Chondrocyte (in vitro differentiated cells): Measurements from ENCODE around the gene FBXO34. TPM values are rescaled to one million over a fixed set of nuclear protein-coding genes. Genes with fewer than 3 reads are reported as not detected.

Source experiments
- DNase-seq: peaks from one replicate; pipeline ENCODE4 v3.0.0; 2021; ENCODE audit warnings: mixed read lengths, low spot score
- H3K27ac Mint-ChIP-seq: one replicate; pipeline ENCODE4 v1.8.0; 2021; ENCODE audit warnings: mild to moderate bottlenecking, moderate library complexity, mixed read lengths; ENCODE audit not compliant: unreplicated experiment
- H3K27me3 Mint-ChIP-seq: 2 replicates; pipeline ENCODE4 v1.8.0; 2021; ENCODE audit warnings: low read depth, mixed read lengths
- H3K36me3 Mint-ChIP-seq: 2 replicates; pipeline ENCODE4 v1.8.0; 2021; ENCODE audit warnings: low read depth, mixed read lengths
- H3K4me1 Mint-ChIP-seq: 2 replicates; pipeline ENCODE4 v1.8.0; 2021; ENCODE audit warnings: low read depth, mild to moderate bottlenecking, mixed read lengths
- H3K4me3 Mint-ChIP-seq: one replicate; pipeline ENCODE4 v1.8.0; 2021; ENCODE audit warnings: mild to moderate bottlenecking, moderate library complexity, mixed read lengths; ENCODE audit not compliant: unreplicated experiment
- H3K9me3 Mint-ChIP-seq: 2 replicates; pipeline ENCODE4 v1.8.0; 2021; ENCODE audit warnings: low read depth, mixed read lengths
- CTCF ChIP-seq: fragments of 200-600 bp; sonication (generic); IDR thresholded peaks from 2 replicates; pipeline ENCODE4 v1.5.0; 2021; ENCODE audit warnings: antibody characterized with exemption, mild to moderate bottlenecking, moderate library complexity
- total RNA-seq: library from RNA; stranded (reverse); gene quantifications from 3 replicates; pipeline ENCODE4 v1.2.1, GENCODE V29; 2021

The FBXO34 gene
- total RNA-seq, 1 donor from 2014 or later, result 18.9 TPM

- H3K27me3 Mint-ChIP-seq, result no peaks in the 10 kb centered on the region
Measured at GRCh38 chr14:55347748-55348147, 76.5 kb downstream of the FBXO34 start.

DNA sequence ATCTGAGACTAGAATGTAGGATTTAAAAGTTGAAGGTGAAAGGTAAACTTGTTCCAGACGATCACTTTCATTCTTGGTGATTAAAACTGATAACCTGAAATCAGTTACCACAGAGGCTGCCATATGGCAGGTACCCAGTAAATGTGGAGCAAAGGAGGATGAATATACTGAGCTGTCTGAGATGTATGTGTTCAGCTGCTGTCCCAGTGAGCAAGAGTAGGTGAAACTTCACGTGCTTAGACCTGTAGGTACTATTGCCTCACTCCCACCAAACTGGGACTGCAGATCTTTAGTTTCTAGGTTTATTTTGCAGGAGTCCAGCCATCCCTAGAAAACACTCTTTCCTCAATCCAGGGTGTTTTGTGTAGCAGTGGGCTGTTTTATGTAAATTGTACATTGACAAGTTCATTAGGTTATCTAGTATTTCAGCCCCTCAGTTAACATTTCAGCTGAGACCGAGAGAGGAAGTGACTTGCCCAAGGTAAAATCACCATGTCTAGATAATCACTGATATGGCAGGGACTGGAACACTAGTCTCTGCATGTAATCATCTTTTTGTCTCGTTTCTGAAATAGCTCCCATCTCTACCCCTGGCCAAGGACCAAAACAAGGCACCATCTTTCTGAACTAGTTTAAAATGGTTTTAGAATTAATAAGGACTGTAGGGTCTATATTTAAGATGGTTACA lies 77.7 kb downstream of the FBXO34 start:
- H3K9me3 Mint-ChIP-seq, result no peaks in the 10 kb centered on the region
- no peak for TF ChIP-seq CTCF
- DNase-seq, result no peak
- H3K4me3 Mint-ChIP-seq, result no peak overlapping the region
- H3K27ac Mint-ChIP-seq, result no peak overlapping the region
- no peaks in the 10 kb centered on the region for H3K27me3 Mint-ChIP-seq
- H3K4me1 Mint-ChIP-seq, result peaks cover 9% of the 10 kb centered on the region
- peaks cover 3% of the 10 kb centered on the region for H3K36me3 Mint-ChIP-seq

More at GRCh38 chr14:55347748-55348147, 76.5 kb downstream of the FBXO34 start:
- DNase-seq, result no peak
- Mint-ChIP-seq H3K9me3 (no peaks in the 10 kb centered on the region), H3K4me1 (peaks cover 9% of the 10 kb centered on the region), H3K36me3 (peaks cover 3% of the 10 kb centered on the region), H3K4me3 (no peak overlapping the region), H3K27ac (no peak overlapping the region)
- no peak for TF ChIP-seq CTCF

- H3K9me3 Mint-ChIP-seq, result no peaks in the 10 kb centered on the region
- DNase-seq, result no peak
- no peak overlapping the region for H3K4me3 Mint-ChIP-seq
- H3K27me3 Mint-ChIP-seq, result no peaks in the 10 kb centered on the region
- H3K4me1 Mint-ChIP-seq, result peaks cover 4% of the 10 kb centered on the region
- no peak for TF ChIP-seq CTCF
- H3K36me3 Mint-ChIP-seq, result peaks cover 3% of the 10 kb centered on the region
- H3K27ac Mint-ChIP-seq, result no peak overlapping the region
Measured at GRCh38 chr14:55349565-55349964, 78.3 kb downstream of the FBXO34 start.

- Mint-ChIP-seq H3K4me3 (no peak overlapping the region), H3K4me1 (peaks cover 4% of the 10 kb centered on the region), H3K9me3 (no peaks in the 10 kb centered on the region), H3K27me3 (no peaks in the 10 kb centered on the region), H3K27ac (no peak overlapping the region), H3K36me3 (peaks cover 4% of the 10 kb centered on the region)
- TF ChIP-seq CTCF, result no peak
- DNase-seq, result no peak
Measured at GRCh38 chr14:55350461-55350860, 79.2 kb downstream of the FBXO34 start.

DNA sequence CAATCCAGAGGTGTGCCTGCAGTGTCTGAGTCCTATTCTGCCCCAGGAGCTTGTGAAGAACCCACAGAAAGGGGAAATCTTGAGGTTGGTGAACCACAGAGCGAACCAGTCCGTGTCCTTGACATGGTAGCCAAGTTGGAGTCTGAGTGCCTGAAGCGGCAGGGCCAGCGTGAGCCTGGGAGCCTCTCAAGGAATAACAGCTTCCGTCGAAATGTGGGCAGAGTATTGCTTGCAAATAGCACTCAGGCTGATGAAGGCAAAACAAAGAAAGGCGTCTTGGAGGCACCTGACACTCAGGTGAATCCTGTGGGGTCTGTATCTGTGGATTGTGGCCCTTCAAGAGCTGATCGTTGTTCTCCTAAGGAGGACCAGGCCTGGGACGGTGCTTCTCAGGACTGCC lies 79.9 kb downstream of the FBXO34 start:
- peaks cover 4% of the 10 kb centered on the region for H3K36me3 Mint-ChIP-seq
- H3K9me3 Mint-ChIP-seq, result no peaks in the 10 kb centered on the region
- no peak for DNase-seq
- peaks cover 4% of the 10 kb centered on the region for H3K4me1 Mint-ChIP-seq
- H3K27me3 Mint-ChIP-seq, result no peaks in the 10 kb centered on the region
- no peak for TF ChIP-seq CTCF
- H3K4me3 Mint-ChIP-seq, result no peak overlapping the region
- H3K27ac Mint-ChIP-seq, result no peak overlapping the region
